Spinal cord (tissue), 10 donors: ENCODE measurements around the gene TIE1. TPM values are rescaled to one million over a fixed set of nuclear protein-coding genes. Genes with fewer than 3 reads are reported as not detected.
A peak's percentile ranks its signal among the peaks of the same experiment; 100 is the strongest.

ENCODE experiments used
- DNase-seq, 6 donors: peaks; one replicate each; pipeline versions ENCODE4 v3.0.0 to v3.0.0-alpha.2; 2013 to 2015; ENCODE audit warnings: low spot score in 6 of 6, low read depth in 4 of 6
- H3K27ac ChIP-seq: one replicate; pipeline ENCODE4 v1.5.1; 2013; ENCODE audit warnings: low read depth, low read length, control low read depth
- H3K27me3 ChIP-seq: one replicate; pipeline ENCODE4 v1.6.1; 2013; ENCODE audit warnings: low read length; ENCODE audit not compliant: control insufficient read depth, insufficient read depth
- H3K36me3 ChIP-seq: one replicate; pipeline ENCODE4 v1.6.1; 2013; ENCODE audit warnings: low read length; ENCODE audit not compliant: control insufficient read depth, insufficient read depth
- H3K4me1 ChIP-seq: one replicate; pipeline ENCODE4 v1.6.1; 2013; ENCODE audit warnings: low read length; ENCODE audit not compliant: control insufficient read depth, insufficient read depth
- H3K4me3 ChIP-seq: one replicate; pipeline ENCODE4 v1.5.1; 2013; ENCODE audit warnings: low read depth, low read length, control low read depth
- H3K9me3 ChIP-seq: one replicate; pipeline ENCODE4 v1.6.1; 2013; ENCODE audit warnings: low read length; ENCODE audit not compliant: control insufficient read depth, insufficient read depth
- WGBS: methylation state at CpG from one replicate; pipeline ENCODE4 v1.1.5; 2013; ENCODE audit warnings: missing lambda C conversion rate; ENCODE audit not compliant: insufficient coverage; 5-methylcytosine and 5-hydroxymethylcytosine counted together
- polyA plus RNA-seq, 2 donors: library from polyadenylated mRNA; unstranded; fragments of 120-200 nt; gene quantifications; one replicate each; pipeline ENCODE4 v1.2.1, GENCODE V29; 2013; ENCODE audit not compliant: insufficient read length in 2 of 2
- total RNA-seq, 2 donors: library from RNA; depleted of rRNA in 1 of 2; stranded (reverse); fragments of 120-200 nt in 1 of 2; fragments of >200 nt in 1 of 2; gene quantifications; one replicate each; pipeline versions ENCODE4 v1.2.3 to v1.2.4, GENCODE V29; 2013 to 2014
- donor health status: healthy.

Gene TIE1
- total and polyA plus RNA-seq, 4 donors, result 16.3 to 32.3 (median 26.0) TPM

- Histone ChIP-seq H3K27me3 (no peaks in the 10 kb centered on the region), H3K36me3 (no peaks in the 10 kb centered on the region), H3K27ac (no peak overlapping the region), H3K4me1 (peaks cover 4% of the 10 kb centered on the region), H3K4me3 (no peak overlapping the region), H3K9me3 (no peaks in the 10 kb centered on the region)
- 83% methylated on average over 14 of the region's 15 CpGs for WGBS
- DNase-seq, result no peak
Measured at GRCh38 chr1:43282220-43283195, 18.3 kb upstream of the TIE1 start.

DNA sequence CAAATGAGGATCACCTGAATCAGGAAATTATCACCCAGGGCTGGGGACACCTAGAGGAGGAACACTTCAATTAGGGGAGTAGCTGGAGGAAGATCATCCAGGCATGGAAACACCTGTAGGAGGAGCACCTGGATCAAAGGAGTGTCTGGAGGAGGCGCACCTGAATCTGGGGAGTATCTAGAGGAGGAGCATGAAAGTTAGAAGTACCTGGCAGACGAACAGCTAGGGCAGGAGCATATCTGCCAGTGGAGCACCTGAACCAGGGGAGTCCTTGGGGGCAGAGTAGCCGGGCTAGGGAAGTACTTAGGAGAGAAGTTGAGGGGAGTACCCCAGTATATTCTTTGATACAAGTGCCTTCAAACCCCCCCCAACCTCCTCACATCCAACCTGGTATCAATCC is 16.7 kb upstream of the TIE1 start:
- no peak overlapping the region for H3K27ac ChIP-seq
- H3K27me3 ChIP-seq, result no peaks in the 10 kb centered on the region
- WGBS, result 94% methylated on average over 2 of the region's 3 CpGs
- no peaks in the 10 kb centered on the region for H3K36me3 ChIP-seq
- no peak overlapping the region for H3K4me3 ChIP-seq
- no peak for DNase-seq
- peaks cover 4% of the 10 kb centered on the region for H3K4me1 ChIP-seq
- no peaks in the 10 kb centered on the region for H3K9me3 ChIP-seq

GRCh38 chr1:43284546-43285110 is 16.2 kb upstream of the TIE1 start:
- DNase-seq, result no peak
- Histone ChIP-seq H3K9me3 (no peaks in the 10 kb centered on the region), H3K4me3 (no peak overlapping the region), H3K36me3 (no peaks in the 10 kb centered on the region), H3K27me3 (no peaks in the 10 kb centered on the region), H3K27ac (no peak overlapping the region), H3K4me1 (peaks cover 4% of the 10 kb centered on the region)
- WGBS, result 66% methylated on average over 12 of the region's 12 CpGs

DNA sequence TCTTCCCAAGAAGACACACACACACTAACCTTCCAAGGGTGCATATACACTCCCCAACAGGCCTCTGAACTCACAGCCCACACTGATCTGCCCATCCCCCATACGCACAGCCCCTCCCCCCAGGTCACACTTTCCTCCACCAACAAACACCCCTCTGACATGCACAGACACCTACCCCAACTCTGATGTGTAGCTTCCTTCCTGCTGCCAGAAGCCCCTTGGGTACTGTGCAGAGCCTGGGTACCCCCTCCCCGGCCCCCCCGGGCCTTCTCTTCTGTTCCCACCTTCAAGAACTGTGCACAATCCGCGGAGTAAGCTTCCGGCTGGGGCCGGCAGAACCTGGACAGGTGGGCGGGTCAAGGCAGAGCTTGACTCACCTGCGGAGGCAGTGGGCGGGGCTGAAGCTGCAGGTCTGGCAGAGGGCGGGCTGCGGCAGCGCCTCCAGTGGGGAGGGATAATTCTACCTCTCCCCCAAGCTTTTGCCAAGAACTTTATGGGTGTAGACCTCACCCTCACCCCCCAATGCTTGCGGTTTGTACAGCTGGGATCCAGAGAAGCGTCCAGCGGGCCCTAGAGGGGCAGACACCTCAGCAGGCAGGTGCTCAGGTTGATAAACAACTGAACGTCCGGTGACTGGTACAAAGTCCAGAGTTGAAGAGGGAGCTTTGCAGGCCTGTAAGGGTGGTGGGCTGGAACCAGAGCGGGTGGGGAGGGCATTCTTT is 15.4 kb upstream of the TIE1 start, which contains the start of gene C1orf210:
Gene C1orf210 (minus strand): TSS at position 313 of the 722 bp plus-strand sequence. CDS start 2,311 bp downstream, outside the sequence.
- Histone ChIP-seq H3K9me3 (no peaks in the 10 kb centered on the region), H3K4me1 (peaks cover 4% of the 10 kb centered on the region), H3K4me3 (no peak within 1 kb of the TSS), H3K27ac (no peak within 1 kb of the TSS), H3K36me3 (no peaks in the 10 kb centered on the region), H3K27me3 (no peaks in the 10 kb centered on the region)
- DNase-seq, result no peak
- WGBS, result 39% methylated on average over 14 of the region's 19 CpGs

GRCh38 chr1:43286115-43286514 is 14.7 kb upstream of the TIE1 start:
- no peaks in the 10 kb centered on the region for H3K27me3 ChIP-seq
- 93% methylated on average over 11 of the region's 11 CpGs for WGBS
- no peak overlapping the region for H3K4me3 ChIP-seq
- no peak for DNase-seq
- H3K27ac ChIP-seq, result no peak overlapping the region
- H3K9me3 ChIP-seq, result no peaks in the 10 kb centered on the region
- H3K4me1 ChIP-seq, result peaks cover 4% of the 10 kb centered on the region
- no peaks in the 10 kb centered on the region for H3K36me3 ChIP-seq

DNA sequence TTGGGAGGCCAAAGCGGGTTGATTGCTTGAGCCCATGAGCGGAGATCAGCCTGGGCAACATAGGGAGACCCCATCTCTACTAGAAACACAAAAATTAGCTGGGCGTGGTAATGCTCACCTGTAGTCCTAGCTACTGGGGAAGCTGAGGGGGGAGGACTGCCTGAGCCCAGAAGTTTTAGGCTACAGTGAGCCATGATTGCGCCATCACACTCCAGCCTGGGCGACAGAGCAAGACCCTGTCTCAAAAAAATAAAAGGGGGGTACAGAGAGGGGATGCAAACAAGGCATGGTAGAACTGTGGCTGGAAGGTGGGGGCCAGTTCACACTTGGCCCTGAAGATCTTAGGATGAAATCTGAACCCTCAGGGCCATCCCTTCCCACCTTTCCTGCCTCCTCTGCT is 14.2 kb upstream of the TIE1 start:
- H3K4me3 ChIP-seq, result no peak overlapping the region
- no peaks in the 10 kb centered on the region for H3K27me3 ChIP-seq
- H3K4me1 ChIP-seq, result peaks cover 4% of the 10 kb centered on the region
- H3K36me3 ChIP-seq, result no peaks in the 10 kb centered on the region
- no peak for DNase-seq
- no peaks in the 10 kb centered on the region for H3K9me3 ChIP-seq
- WGBS, result 96% methylated on average over 4 of the region's 5 CpGs
- no peak overlapping the region for H3K27ac ChIP-seq

- peak in 1 of 6 donors; percentile 18 for DNase-seq
Measured at GRCh38 chr1:43288058-43288784, 12.6 kb upstream of the TIE1 start.

DNA sequence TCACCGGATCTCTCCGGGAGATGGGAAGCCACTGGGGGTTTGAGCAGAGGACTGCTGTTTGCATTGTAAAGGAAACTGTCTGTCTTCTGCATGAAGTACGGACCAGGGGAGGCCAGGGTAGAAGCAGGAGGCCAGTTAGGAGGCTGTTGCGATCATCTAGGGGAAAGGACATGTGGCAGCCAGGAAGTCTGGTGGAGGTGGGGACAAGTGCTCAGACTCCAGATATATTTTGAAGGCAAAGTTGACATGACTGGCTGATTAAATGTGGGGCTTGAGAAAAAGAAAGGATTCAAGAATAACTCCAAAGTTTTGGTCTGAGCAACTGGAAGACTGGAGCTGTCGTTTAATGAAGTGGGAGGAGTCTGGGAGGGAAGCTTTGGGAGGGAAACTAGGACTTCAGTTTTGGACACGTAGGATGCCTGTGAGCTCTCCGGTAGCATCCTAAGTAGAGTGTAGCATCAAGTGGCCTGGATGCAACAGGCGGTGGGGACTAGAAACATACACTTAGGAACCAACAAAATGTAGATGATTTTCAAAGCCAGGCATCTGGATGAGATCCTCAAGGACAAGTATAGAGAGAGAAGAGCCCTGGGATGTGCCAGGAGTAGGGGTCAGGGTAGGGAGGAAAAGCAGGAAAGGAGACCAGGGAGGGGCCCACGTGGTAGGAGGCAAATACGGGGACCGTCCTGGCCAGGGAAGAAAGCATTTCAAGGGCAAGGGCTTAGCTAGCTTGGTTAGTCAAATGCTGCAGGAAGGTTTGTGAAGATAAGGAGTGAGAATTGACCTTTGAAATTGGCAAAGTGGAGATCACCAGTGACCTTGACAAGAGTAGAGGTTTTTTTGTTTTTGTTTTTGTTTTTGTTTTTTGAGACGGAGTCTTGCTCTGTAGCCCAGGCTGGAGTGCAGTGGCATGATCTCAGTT is 11.7 kb upstream of the TIE1 start:
- H3K36me3 ChIP-seq, result no peaks in the 10 kb centered on the region
- H3K27ac ChIP-seq, result no peak overlapping the region
- no peaks in the 10 kb centered on the region for H3K27me3 ChIP-seq
- no peak for DNase-seq
- H3K9me3 ChIP-seq, result no peaks in the 10 kb centered on the region
- no peak overlapping the region for H3K4me3 ChIP-seq
- H3K4me1 ChIP-seq, result peaks cover 18% of the 10 kb centered on the region
- WGBS, result 82% methylated on average over 9 of the region's 12 CpGs

More at GRCh38 chr1:43288058-43288784, 12.6 kb upstream of the TIE1 start:
- peaks cover 11% of the 10 kb centered on the region for H3K4me1 ChIP-seq
- no peaks in the 10 kb centered on the region for H3K9me3 ChIP-seq
- H3K27me3 ChIP-seq, result no peaks in the 10 kb centered on the region
- H3K4me3 ChIP-seq, result no peak overlapping the region
- no peaks in the 10 kb centered on the region for H3K36me3 ChIP-seq
- no peak overlapping the region for H3K27ac ChIP-seq
- 84% methylated on average over 7 of the region's 9 CpGs for WGBS
